Measurements from ENCODE around the gene DNAH5. TPM values are rescaled to one million over a fixed set of nuclear protein-coding genes. Genes with fewer than 3 reads are reported as not detected.

Gene DNAH5
- polyA plus RNA-seq, 1 donor: 0.34 TPM

DNA sequence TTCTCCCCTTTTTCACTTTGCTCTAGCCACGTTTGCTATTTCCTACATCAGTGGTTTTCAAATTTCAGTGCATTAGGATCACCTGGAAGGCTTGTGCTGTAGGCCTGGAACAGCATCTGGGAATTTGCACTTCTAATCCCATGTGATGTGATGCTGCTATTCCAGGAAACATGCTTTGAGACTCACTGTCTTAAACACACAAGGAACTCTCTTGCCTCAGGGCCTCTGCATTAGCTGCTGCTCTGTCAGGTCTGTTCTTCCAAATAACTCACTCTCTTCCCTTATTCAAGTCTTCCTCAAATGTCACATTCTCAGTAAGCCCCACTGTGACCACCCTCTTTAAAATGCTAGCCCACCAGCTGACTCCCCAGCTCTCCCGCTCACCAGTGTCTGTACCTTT lies 204.0 kb downstream of the DNAH5 start:
- H3K4me3 ChIP-seq (ENCODE audit: low read length): no peak overlapping the region
- WGBS (ENCODE audit: insufficient coverage, low lambda C conversion rate): 100% methylated on average over 1 of the region's 2 CpGs
- no peaks in the 10 kb centered on the region for H3K4me1 ChIP-seq (ENCODE audit: control insufficient read depth, insufficient read depth, low read length)
- H3K9me3 ChIP-seq (ENCODE audit: control insufficient read depth, low read depth, low read length): no peaks in the 10 kb centered on the region
- H3K27ac ChIP-seq (ENCODE audit: low read length): no peak overlapping the region
- no peaks in the 10 kb centered on the region for H3K27me3 ChIP-seq (ENCODE audit: control insufficient read depth, insufficient read depth, low read length)
- no peak for DNase-seq
- no peaks in the 10 kb centered on the region for H3K36me3 ChIP-seq (ENCODE audit: control insufficient read depth, insufficient read depth, low read length)

DNA sequence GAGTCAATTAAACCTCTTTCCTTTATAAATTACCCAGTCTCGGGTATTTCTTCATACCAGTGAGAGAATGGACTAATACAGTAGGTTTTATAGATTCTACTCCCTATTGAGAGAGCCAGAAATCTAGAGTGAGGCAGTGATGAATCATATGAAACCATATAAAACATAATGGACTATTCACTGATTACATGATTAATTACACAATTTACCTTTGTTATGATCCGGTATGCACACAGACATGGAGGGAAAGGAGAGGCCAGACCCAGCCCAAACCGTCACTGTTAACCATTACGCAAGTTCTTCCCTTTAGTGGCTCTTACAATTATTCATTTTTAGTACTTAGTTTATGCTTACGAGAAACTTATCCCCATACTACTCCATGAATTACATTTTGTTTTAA lies 205.0 kb downstream of the DNAH5 start:
- DNase-seq: no peak
- Histone ChIP-seq H3K4me3 (ENCODE audit: low read length) (no peak overlapping the region), H3K27ac (ENCODE audit: low read length) (no peak overlapping the region), H3K4me1 (ENCODE audit: control insufficient read depth, insufficient read depth, low read length) (no peaks in the 10 kb centered on the region), H3K9me3 (ENCODE audit: control insufficient read depth, low read depth, low read length) (no peaks in the 10 kb centered on the region), H3K27me3 (ENCODE audit: control insufficient read depth, insufficient read depth, low read length) (no peaks in the 10 kb centered on the region), H3K36me3 (ENCODE audit: control insufficient read depth, insufficient read depth, low read length) (no peaks in the 10 kb centered on the region)
- 86% methylated on average over 1 of the region's 5 CpGs for WGBS (ENCODE audit: insufficient coverage, low lambda C conversion rate)

DNA sequence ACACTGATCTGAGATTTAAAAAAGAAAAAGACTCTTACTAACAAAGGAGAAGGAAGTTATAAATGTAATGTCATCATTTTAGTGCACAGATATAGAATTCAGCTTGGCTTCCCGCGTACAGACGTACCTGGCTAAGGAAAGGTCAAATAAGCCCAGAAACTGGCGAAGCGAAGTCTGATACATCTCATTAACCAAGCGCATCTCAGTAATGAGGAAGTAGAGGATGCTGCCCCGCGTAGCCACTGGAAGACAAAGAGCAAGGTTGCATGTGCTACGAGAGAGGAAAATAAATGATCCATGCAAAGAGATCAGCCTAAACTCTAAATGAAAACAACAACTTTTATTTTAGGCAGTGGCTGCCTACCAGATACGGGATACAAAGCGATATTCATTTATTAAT lies 208.8 kb downstream of the DNAH5 start:
- Histone ChIP-seq H3K4me3 (ENCODE audit: low read length) (no peak overlapping the region), H3K36me3 (ENCODE audit: control insufficient read depth, insufficient read depth, low read length) (no peaks in the 10 kb centered on the region), H3K27ac (ENCODE audit: low read length) (no peak overlapping the region), H3K9me3 (ENCODE audit: control insufficient read depth, low read depth, low read length) (no peaks in the 10 kb centered on the region), H3K27me3 (ENCODE audit: control insufficient read depth, insufficient read depth, low read length) (no peaks in the 10 kb centered on the region), H3K4me1 (ENCODE audit: control insufficient read depth, insufficient read depth, low read length) (no peaks in the 10 kb centered on the region)
- WGBS (ENCODE audit: insufficient coverage, low lambda C conversion rate): 96% methylated on average over 4 of the region's 11 CpGs
- no peak for DNase-seq

DNA sequence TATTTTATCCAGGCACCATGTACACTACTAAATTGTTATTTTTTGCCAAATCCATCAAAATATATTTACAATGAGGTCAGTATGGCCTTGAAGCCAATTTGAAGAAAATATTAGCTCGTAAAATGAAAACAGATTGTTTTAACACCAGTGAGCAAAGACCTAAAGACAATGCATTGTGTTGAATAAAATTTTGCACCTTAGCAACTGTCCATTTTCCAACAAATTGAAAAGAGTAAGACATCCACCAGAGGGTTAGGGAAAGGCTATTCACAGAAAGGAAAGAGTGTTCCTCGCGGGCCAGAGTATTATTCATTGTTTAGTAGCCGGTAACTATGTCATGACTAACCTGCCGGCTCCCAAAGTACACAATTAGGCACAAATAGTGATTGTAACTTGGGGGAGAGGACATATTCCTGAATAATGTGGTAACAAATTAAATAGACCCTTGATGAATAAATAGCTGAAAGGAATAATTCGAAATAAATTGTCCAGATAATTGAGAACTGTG lies 213.3 kb downstream of the DNAH5 start:
- DNase-seq: no peak
- Histone ChIP-seq H3K9me3 (ENCODE audit: control insufficient read depth, low read depth, low read length) (no peaks in the 10 kb centered on the region), H3K27me3 (ENCODE audit: control insufficient read depth, insufficient read depth, low read length) (no peaks in the 10 kb centered on the region), H3K27ac (ENCODE audit: low read length) (no peak overlapping the region), H3K36me3 (ENCODE audit: control insufficient read depth, insufficient read depth, low read length) (no peaks in the 10 kb centered on the region), H3K4me3 (ENCODE audit: low read length) (no peak overlapping the region), H3K4me1 (ENCODE audit: control insufficient read depth, insufficient read depth, low read length) (no peaks in the 10 kb centered on the region)
- 100% methylated on average over 2 of the region's 6 CpGs for WGBS (ENCODE audit: insufficient coverage, low lambda C conversion rate)

- Histone ChIP-seq H3K4me3 (ENCODE audit: low read length) (no peak overlapping the region), H3K27me3 (ENCODE audit: control insufficient read depth, insufficient read depth, low read length) (no peaks in the 10 kb centered on the region), H3K36me3 (ENCODE audit: control insufficient read depth, insufficient read depth, low read length) (no peaks in the 10 kb centered on the region), H3K27ac (ENCODE audit: low read length) (no peak overlapping the region), H3K4me1 (ENCODE audit: control insufficient read depth, insufficient read depth, low read length) (no peaks in the 10 kb centered on the region), H3K9me3 (ENCODE audit: control insufficient read depth, low read depth, low read length) (no peaks in the 10 kb centered on the region)
- WGBS (ENCODE audit: insufficient coverage, low lambda C conversion rate): no CpG with 5 or more reads among the region's 2 CpGs
- DNase-seq: no peak
These were observed 235.6 kb downstream of the DNAH5 start for GRCh38 chr5:13708906-13709305.

DNA sequence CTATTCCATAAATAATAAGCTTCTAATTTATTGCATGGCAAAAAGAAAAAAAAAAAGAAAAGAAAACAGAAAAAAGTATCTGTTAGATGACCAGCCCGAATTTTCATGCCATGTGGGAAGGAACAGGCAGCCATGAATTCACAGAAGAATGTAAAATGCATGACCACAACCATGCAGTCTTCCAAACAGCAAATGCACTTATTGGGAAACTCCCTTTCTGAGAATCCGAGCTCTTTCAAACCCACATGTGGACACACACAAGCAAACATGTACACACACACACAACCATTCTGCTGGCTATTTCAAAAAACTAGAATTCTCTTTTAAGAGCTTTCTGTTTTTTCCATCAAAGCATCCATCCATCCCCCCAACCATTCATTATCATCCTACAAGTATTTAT lies 236.1 kb downstream of the DNAH5 start:
- no peaks in the 10 kb centered on the region for H3K36me3 ChIP-seq (ENCODE audit: control insufficient read depth, insufficient read depth, low read length)
- no peaks in the 10 kb centered on the region for H3K27me3 ChIP-seq (ENCODE audit: control insufficient read depth, insufficient read depth, low read length)
- WGBS (ENCODE audit: insufficient coverage, low lambda C conversion rate): 89% methylated on average over 2 of the region's 2 CpGs
- H3K27ac ChIP-seq (ENCODE audit: low read length): no peak overlapping the region
- no peaks in the 10 kb centered on the region for H3K9me3 ChIP-seq (ENCODE audit: control insufficient read depth, low read depth, low read length)
- no peaks in the 10 kb centered on the region for H3K4me1 ChIP-seq (ENCODE audit: control insufficient read depth, insufficient read depth, low read length)
- H3K4me3 ChIP-seq (ENCODE audit: low read length): no peak overlapping the region
- no peak for DNase-seq

- no peaks in the 10 kb centered on the region for H3K9me3 ChIP-seq (ENCODE audit: control insufficient read depth, low read depth, low read length)
- no peaks in the 10 kb centered on the region for H3K27me3 ChIP-seq (ENCODE audit: control insufficient read depth, insufficient read depth, low read length)
- no peaks in the 10 kb centered on the region for H3K36me3 ChIP-seq (ENCODE audit: control insufficient read depth, insufficient read depth, low read length)
- 67% methylated on average over 1 of the region's 4 CpGs for WGBS (ENCODE audit: insufficient coverage, low lambda C conversion rate)
- DNase-seq: no peak
- H3K4me3 ChIP-seq (ENCODE audit: low read length): no peak overlapping the region
- H3K27ac ChIP-seq (ENCODE audit: low read length): no peak overlapping the region
- no peaks in the 10 kb centered on the region for H3K4me1 ChIP-seq (ENCODE audit: control insufficient read depth, insufficient read depth, low read length)
These were observed 240.1 kb downstream of the DNAH5 start for GRCh38 chr5:13704396-13704795.

- no peak for DNase-seq
- 100% methylated on average over 1 of the region's 6 CpGs for WGBS (ENCODE audit: insufficient coverage, low lambda C conversion rate)
- H3K27ac ChIP-seq (ENCODE audit: low read length): no peak overlapping the region
- H3K4me1 ChIP-seq (ENCODE audit: control insufficient read depth, insufficient read depth, low read length): no peaks in the 10 kb centered on the region
- H3K4me3 ChIP-seq (ENCODE audit: low read length): no peak overlapping the region
- H3K36me3 ChIP-seq (ENCODE audit: control insufficient read depth, insufficient read depth, low read length): no peaks in the 10 kb centered on the region
- H3K9me3 ChIP-seq (ENCODE audit: control insufficient read depth, low read depth, low read length): no peaks in the 10 kb centered on the region
- no peaks in the 10 kb centered on the region for H3K27me3 ChIP-seq (ENCODE audit: control insufficient read depth, insufficient read depth, low read length)
These were observed 243.9 kb downstream of the DNAH5 start for GRCh38 chr5:13700626-13701025.

- no peaks in the 10 kb centered on the region for H3K36me3 ChIP-seq (ENCODE audit: control insufficient read depth, insufficient read depth, low read length)
- no peaks in the 10 kb centered on the region for H3K9me3 ChIP-seq (ENCODE audit: control insufficient read depth, low read depth, low read length)
- H3K4me1 ChIP-seq (ENCODE audit: control insufficient read depth, insufficient read depth, low read length): no peaks in the 10 kb centered on the region
- no peak overlapping the region for H3K27ac ChIP-seq (ENCODE audit: low read length)
- no peak for DNase-seq
- no peak overlapping the region for H3K4me3 ChIP-seq (ENCODE audit: low read length)
- no peaks in the 10 kb centered on the region for H3K27me3 ChIP-seq (ENCODE audit: control insufficient read depth, insufficient read depth, low read length)
- 100% methylated on average over 1 of the region's 3 CpGs for WGBS (ENCODE audit: insufficient coverage, low lambda C conversion rate)
These were observed 245.6 kb downstream of the DNAH5 start for GRCh38 chr5:13698885-13699284.

DNA sequence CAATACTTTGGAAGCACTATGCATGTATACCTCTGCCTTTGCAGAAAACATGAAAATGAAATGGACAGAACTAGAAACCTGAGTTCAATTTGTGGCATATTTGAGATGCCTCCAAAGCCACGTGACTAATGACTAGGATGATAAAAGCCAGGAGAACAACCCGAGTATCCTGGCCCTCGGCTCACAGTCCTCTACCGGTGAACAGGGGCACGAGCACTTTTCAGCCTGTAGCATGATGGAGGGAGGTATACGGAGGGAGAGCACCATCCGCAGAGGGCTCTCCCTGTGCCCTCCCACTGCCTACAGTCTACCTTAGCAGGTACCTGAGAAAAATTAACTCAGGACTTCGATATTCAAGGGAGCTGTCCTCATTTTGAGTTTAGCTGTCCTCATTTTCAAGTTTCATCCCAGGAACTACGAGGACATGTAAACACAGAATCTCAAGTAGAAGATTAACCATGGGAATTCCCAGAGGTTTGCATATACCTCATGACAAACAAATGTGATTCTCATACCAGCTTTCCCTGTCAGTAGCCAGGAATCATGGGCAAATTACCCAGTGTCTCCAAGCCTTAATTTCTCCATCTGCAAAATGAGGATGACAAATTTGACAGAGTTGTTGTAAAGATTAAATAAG lies 249.3 kb downstream of the DNAH5 start:
- Histone ChIP-seq H3K9me3 (ENCODE audit: control insufficient read depth, low read depth, low read length) (no peaks in the 10 kb centered on the region), H3K27me3 (ENCODE audit: control insufficient read depth, insufficient read depth, low read length) (no peaks in the 10 kb centered on the region), H3K4me3 (ENCODE audit: low read length) (no peak overlapping the region), H3K27ac (ENCODE audit: low read length) (no peak overlapping the region), H3K36me3 (ENCODE audit: control insufficient read depth, insufficient read depth, low read length) (no peaks in the 10 kb centered on the region), H3K4me1 (ENCODE audit: control insufficient read depth, insufficient read depth, low read length) (no peaks in the 10 kb centered on the region)
- no peak for DNase-seq
- WGBS (ENCODE audit: insufficient coverage, low lambda C conversion rate): no CpG with 5 or more reads among the region's 9 CpGs

- no peak for DNase-seq
- Histone ChIP-seq H3K27me3 (ENCODE audit: control insufficient read depth, insufficient read depth, low read length) (no peaks in the 10 kb centered on the region), H3K27ac (ENCODE audit: low read length) (no peak overlapping the region), H3K9me3 (ENCODE audit: control insufficient read depth, low read depth, low read length) (no peaks in the 10 kb centered on the region), H3K4me3 (ENCODE audit: low read length) (no peak overlapping the region), H3K36me3 (ENCODE audit: control insufficient read depth, insufficient read depth, low read length) (no peaks in the 10 kb centered on the region), H3K4me1 (ENCODE audit: control insufficient read depth, insufficient read depth, low read length) (no peaks in the 10 kb centered on the region)
These were observed 252.3 kb downstream of the DNAH5 start for GRCh38 chr5:13692172-13692571.

Measured in large intestine (tissue), 3 donors.